OCI-LY3 (cell line): ENCODE results near the gene PARD3.

Experiments used
- H2AFZ ChIP-seq: fragments of 200-600, 300-600 bp; shearing (Covaris generic); 2 replicates; pipeline ENCODE4 v1.6.0; 2014; ENCODE audit warnings: antibody characterized with exemption, low read depth, low read length
- H3K27ac ChIP-seq: fragments of 200-600, 300-600 bp; sonication (generic); 2 replicates; pipeline ENCODE4 v1.5.1; 2014; ENCODE audit warnings: mild to moderate bottlenecking, low read length, moderate library complexity, mixed read lengths
- H3K27me3 ChIP-seq: fragments of 200-600, 300-600 bp; sonication (generic); 2 replicates; pipeline ENCODE4 v1.6.1; 2014; ENCODE audit warnings: low read depth, low read length, mixed read lengths
- H3K36me3 ChIP-seq: fragments of 200-600, 300-600 bp; sonication (generic); replicated peaks from 2 replicates; pipeline ENCODE3; 2014; ENCODE audit warnings: low read depth, low read length, mixed read lengths
- H3K4me1 ChIP-seq: fragments of 300-600, 200-600 bp; sonication (generic); 2 replicates; pipeline ENCODE4 v1.6.1; 2014; ENCODE audit warnings: low read length, mixed read lengths
- H3K4me2 ChIP-seq: fragments of 200-600, 300-600 bp; sonication (generic); 2 replicates; pipeline ENCODE4 v1.6.1; 2014; ENCODE audit warnings: low read length, mixed read lengths
- H3K4me3 ChIP-seq: fragments of 300-600, 200-600 bp; sonication (generic); 2 replicates; pipeline ENCODE4 v1.5.1; 2014; ENCODE audit warnings: antibody characterized with exemption, mild to moderate bottlenecking, low read length, moderate library complexity
- H3K79me2 ChIP-seq: fragments of 300-600, 200-600 bp; shearing (Covaris generic); 2 replicates; pipeline ENCODE4 v1.6.1; 2014; ENCODE audit warnings: mild to moderate bottlenecking, low read length, mixed read lengths
- H3K9ac ChIP-seq: fragments of 300-600, 200-600 bp; shearing (Covaris generic); 2 replicates; pipeline ENCODE4 v1.6.0; 2014; ENCODE audit warnings: mild to moderate bottlenecking, low read length, moderate library complexity
- H3K9me3 ChIP-seq: fragments of 200-600, 300-600 bp; shearing (Covaris generic); 2 replicates; pipeline ENCODE4 v1.6.1; 2014; ENCODE audit warnings: low read length, mixed read lengths; ENCODE audit not compliant: insufficient read depth
- H4K20me1 ChIP-seq: fragments of 200-600, 300-600 bp; sonication (generic); 2 replicates; pipeline ENCODE4 v1.6.1; 2016; ENCODE audit warnings: low read length, mixed read lengths; ENCODE audit not compliant: insufficient read depth
- CTCF ChIP-seq: fragments of 200-600, 300-600 bp; sonication (generic); IDR thresholded peaks from 2 replicates; pipeline ENCODE4 v1.5.1; 2014; ENCODE audit warnings: antibody characterized with exemption, low read length, low read depth
- EZH2phosphoT487 ChIP-seq: fragments of 200-600 bp; shearing (Covaris generic); IDR thresholded peaks from 2 replicates; pipeline ENCODE4 v1.6.1; 2018; ENCODE audit warnings: antibody characterized with exemption, mixed run types, low read depth

The PARD3 gene

GRCh38 chr10:34666008-34666704, 148.9 kb downstream of the PARD3 start:
- no peaks in the 10 kb centered on the region for H3K36me3 ChIP-seq
- H3K4me2 ChIP-seq: peak overlapping the region; percentile 64
- H3K27ac ChIP-seq: no peak overlapping the region
- H3K27me3 ChIP-seq: no peaks in the 10 kb centered on the region
- 0 out of 2 replicates have a peak overlapping the region, but pooled peaks have one; percentile 20 for H3K9ac ChIP-seq
- no peaks in the 10 kb centered on the region for H4K20me1 ChIP-seq
- no peaks in the 10 kb centered on the region for H3K9me3 ChIP-seq
- H3K79me2 ChIP-seq: no peaks in the 10 kb centered on the region
- TF ChIP-seq EZH2phosphoT487 (no peak), CTCF (peak; percentile 53)
- H3K4me3 ChIP-seq: peak overlapping the region; percentile 42; the same call in 1 of the 2 replicates
- no peaks in the 10 kb centered on the region; the same call in 1 of the 2 replicates for H3K4me1 ChIP-seq
- peak overlapping the region; percentile 83; the same call in 1 of the 2 replicates for H2AFZ ChIP-seq

GRCh38 chr10:34664706-34665105, 150.4 kb downstream of the PARD3 start:
- no peaks in the 10 kb centered on the region; the same call in 1 of the 2 replicates for H3K4me1 ChIP-seq
- no peak overlapping the region for H2AFZ ChIP-seq
- no peak for TF ChIP-seq EZH2phosphoT487
- no peak for TF ChIP-seq CTCF
- H3K9ac ChIP-seq: no peak overlapping the region
- H3K36me3 ChIP-seq: no peaks in the 10 kb centered on the region
- H3K79me2 ChIP-seq: no peaks in the 10 kb centered on the region
- H3K27me3 ChIP-seq: no peaks in the 10 kb centered on the region
- no peak overlapping the region for H3K27ac ChIP-seq
- H4K20me1 ChIP-seq: no peaks in the 10 kb centered on the region
- no peaks in the 10 kb centered on the region for H3K9me3 ChIP-seq
- H3K4me2 ChIP-seq: no peak overlapping the region
- no peak overlapping the region for H3K4me3 ChIP-seq

GRCh38 chr10:34661580-34661979, 153.5 kb downstream of the PARD3 start:
- Histone ChIP-seq H3K4me1 (no peaks in the 10 kb centered on the region; the same call in 1 of the 2 replicates), H3K9me3 (no peaks in the 10 kb centered on the region), H3K4me3 (no peak overlapping the region), H4K20me1 (no peaks in the 10 kb centered on the region), H3K79me2 (no peaks in the 10 kb centered on the region), H3K27ac (no peak overlapping the region), H3K36me3 (no peaks in the 10 kb centered on the region), H3K27me3 (no peaks in the 10 kb centered on the region), H2AFZ (no peak overlapping the region), H3K4me2 (no peak overlapping the region), H3K9ac (no peak overlapping the region)
- TF ChIP-seq EZH2phosphoT487 (no peak), CTCF (no peak)

GRCh38 chr10:34658934-34659333, 156.2 kb downstream of the PARD3 start:
- H2AFZ ChIP-seq: no peak overlapping the region
- no peak overlapping the region for H3K9ac ChIP-seq
- no peak overlapping the region for H3K4me3 ChIP-seq
- H3K36me3 ChIP-seq: no peaks in the 10 kb centered on the region
- TF ChIP-seq CTCF (no peak), EZH2phosphoT487 (no peak)
- no peaks in the 10 kb centered on the region for H3K27me3 ChIP-seq
- no peak overlapping the region for H3K27ac ChIP-seq
- no peak overlapping the region for H3K4me2 ChIP-seq
- no peaks in the 10 kb centered on the region for H3K4me1 ChIP-seq
- H3K9me3 ChIP-seq: no peaks in the 10 kb centered on the region
- H4K20me1 ChIP-seq: no peaks in the 10 kb centered on the region
- no peaks in the 10 kb centered on the region for H3K79me2 ChIP-seq
